Loucy (cell line): Measurements from ENCODE around the gene TMCC3.

ENCODE experiments used
- CTCF ChIP-seq: fragments of 200-600 bp; sonication (generic); conservative IDR thresholded peaks from 2 replicates; pipeline ENCODE4 v1.5.1; 2014; ENCODE audit warnings: mild to moderate bottlenecking, antibody characterized with exemption, low read length
- EZH2phosphoT487 ChIP-seq: fragments of 200-600 bp; IDR thresholded peaks from 2 replicates; pipeline ENCODE4 v1.6.1; 2018; ENCODE audit warnings: antibody characterized with exemption, mild to moderate bottlenecking, moderate library complexity, borderline replicate concordance

DNA sequence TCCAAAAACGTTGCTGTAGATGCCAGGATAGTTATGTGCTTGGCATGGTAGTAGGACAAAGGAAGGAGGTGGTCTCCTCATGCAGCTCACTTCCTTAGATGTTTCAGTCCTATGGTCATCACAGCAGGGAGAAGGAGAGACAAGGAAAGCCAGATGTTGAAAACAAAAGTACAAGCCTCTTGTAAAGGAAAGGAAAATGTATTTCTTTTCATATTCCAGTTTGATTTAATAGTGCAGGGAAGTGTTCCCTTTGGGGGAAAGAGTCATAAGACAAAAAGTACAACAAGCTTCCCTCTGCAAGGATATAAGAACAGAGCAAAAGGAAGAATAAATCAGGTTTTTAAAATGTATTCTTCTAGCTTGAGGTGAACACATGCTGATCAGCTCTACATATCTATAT is 8.6 kb upstream of the TMCC3 start:
- no peak for TF ChIP-seq CTCF
- no peak for TF ChIP-seq EZH2phosphoT487
